HEK293 (cell line): ENCODE results near the gene HEPACAM2.

ENCODE experiments used
- CTCF ChIA-PET: fragments of 350-600 bp; formaldehyde crosslinking; extraction: SDS; loops from one replicate; lab custom pipeline; 2021; ENCODE audit warnings: antibody characterized with exemption; lab: Yijun Ruan, JAX
- POLR2A ChIA-PET: fragments of 300-600 bp; formaldehyde crosslinking; extraction: SDS; loops from one replicate; lab custom pipeline; 2020; ENCODE audit warnings: antibody characterized with exemption, inconsistent platforms; lab: Yijun Ruan, JAX
- H3K27ac ChIP-seq: fragments of 200-500 bp; sonication (Bioruptor generic); 2 replicates; pipeline ENCODE4 v1.5.1; 2014; ENCODE audit warnings: low read depth, low read length, control low read depth, inconsistent platforms; ENCODE audit errors: extremely low read depth
- H3K36me3 ChIP-seq, 2 experiments: fragments of 200-500 bp in 1 of 2; sonication (Bioruptor generic) in 1 of 2; 1 replicate in 1 of 2; 2 replicates in 1 of 2; pipeline ENCODE4 v1.5.1; 2014 to 2017; ENCODE audit warnings: inconsistent platforms in 2 of 2, low read length in 2 of 2; ENCODE audit not compliant: control insufficient read depth in 2 of 2, insufficient read depth in 1 of 2
- H3K4me1 ChIP-seq: fragments of 200-500 bp; sonication (Bioruptor generic); 2 replicates; pipeline ENCODE4 v1.5.1; 2014; ENCODE audit warnings: mild to moderate bottlenecking, low read length, inconsistent platforms; ENCODE audit not compliant: control insufficient read depth, insufficient read depth
- H3K4me3 ChIP-seq: 2 replicates; pipeline ENCODE4 v1.5.1; 2011; ENCODE audit warnings: low read depth, mild to moderate bottlenecking, control low read depth, low read length, moderate library complexity
- H3K9me3 ChIP-seq: fragments of 200-500 bp; sonication (Bioruptor generic); 2 replicates; pipeline ENCODE4 v1.5.1; 2014; ENCODE audit warnings: low read depth, low read length, inconsistent platforms; ENCODE audit not compliant: control insufficient read depth, insufficient read depth
- ATF2 ChIP-seq: fragments of 450-650 bp; formaldehyde crosslinking; IDR thresholded peaks from 2 replicates; pipeline ENCODE4 v1.5.1; 2016; ENCODE audit warnings: missing biosample characterization, missing genetic modification characterization, low read depth
- GLI2 ChIP-seq: fragments of 450-650 bp; formaldehyde crosslinking; IDR thresholded peaks from 2 replicates; pipeline ENCODE4; 2017; ENCODE audit warnings: missing biosample characterization, missing genetic modification characterization, low read depth, borderline replicate concordance
- GLI4 ChIP-seq: fragments of 450-650 bp; formaldehyde crosslinking; IDR thresholded peaks from 2 replicates; pipeline ENCODE4 v1.5.1; 2016; ENCODE audit warnings: missing biosample characterization, missing genetic modification characterization
- KLF9 ChIP-seq: fragments of 450-650 bp; formaldehyde crosslinking; IDR thresholded peaks from 2 replicates; pipeline ENCODE4 v1.5.1; 2016; ENCODE audit warnings: missing biosample characterization, missing genetic modification characterization, low read depth
- OVOL3 ChIP-seq: fragments of 450-650 bp; formaldehyde crosslinking; IDR thresholded peaks from 2 replicates; pipeline ENCODE4 v1.5.1; 2016; ENCODE audit warnings: missing biosample characterization, missing genetic modification characterization
- REST ChIP-seq: fragments of 450-650 bp; formaldehyde crosslinking; IDR thresholded peaks from 2 replicates; pipeline ENCODE4 v1.5.1; 2016; ENCODE audit warnings: missing biosample characterization, missing genetic modification characterization
- SCRT2 ChIP-seq: fragments of 450-650 bp; formaldehyde crosslinking; IDR thresholded peaks from 2 replicates; pipeline ENCODE4 v1.5.1; 2016; ENCODE audit warnings: missing biosample characterization, missing genetic modification characterization
- ZBTB7A ChIP-seq: fragments of 450-650 bp; formaldehyde crosslinking; IDR thresholded peaks from 2 replicates; pipeline ENCODE4 v1.5.1; 2016; ENCODE audit warnings: low read depth, missing biosample characterization, missing genetic modification characterization
- ZNF146 ChIP-seq: fragments of 450-650 bp; formaldehyde crosslinking; IDR thresholded peaks from 2 replicates; pipeline ENCODE4 v1.5.1; 2016; ENCODE audit warnings: missing biosample characterization, missing genetic modification characterization
- ZNF175 ChIP-seq: fragments of 450-650 bp; formaldehyde crosslinking; IDR thresholded peaks from 2 replicates; pipeline ENCODE4 v1.5.1; 2016; ENCODE audit warnings: missing biosample characterization, missing genetic modification characterization
- ZNF214 ChIP-seq: fragments of 450-650 bp; formaldehyde crosslinking; IDR thresholded peaks from 2 replicates; pipeline ENCODE4 v1.5.1; 2017; ENCODE audit warnings: missing biosample characterization, mild to moderate bottlenecking, missing genetic modification characterization, borderline replicate concordance
- ZNF26 ChIP-seq: fragments of 450-650 bp; formaldehyde crosslinking; IDR thresholded peaks from 2 replicates; pipeline ENCODE4 v1.5.1; 2016; ENCODE audit warnings: missing biosample characterization, missing genetic modification characterization
- ZNF280C ChIP-seq: fragments of 450-650 bp; formaldehyde crosslinking; IDR thresholded peaks from 2 replicates; pipeline ENCODE4 v1.5.1; 2016; ENCODE audit warnings: missing biosample characterization, missing genetic modification characterization
- ZNF324 ChIP-seq: fragments of 450-650 bp; formaldehyde crosslinking; IDR thresholded peaks from 2 replicates; pipeline ENCODE4 v1.5.1; 2016; ENCODE audit warnings: missing biosample characterization, missing genetic modification characterization
- ZNF416 ChIP-seq: fragments of 450-650 bp; formaldehyde crosslinking; IDR thresholded peaks from 2 replicates; pipeline ENCODE4 v1.5.1; 2016; ENCODE audit warnings: missing biosample characterization, missing genetic modification characterization
- ZNF423 ChIP-seq: fragments of 450-650 bp; formaldehyde crosslinking; IDR thresholded peaks from 2 replicates; pipeline ENCODE4 v1.5.1; 2016; ENCODE audit warnings: missing biosample characterization, missing genetic modification characterization
- ZNF433 ChIP-seq: fragments of 450-650 bp; formaldehyde crosslinking; IDR thresholded peaks from 2 replicates; pipeline ENCODE4 v1.5.1; 2016; ENCODE audit warnings: missing biosample characterization, missing genetic modification characterization, low read depth
- ZNF560 ChIP-seq: fragments of 450-650 bp; formaldehyde crosslinking; IDR thresholded peaks from 2 replicates; pipeline ENCODE4 v1.5.1; 2017; ENCODE audit warnings: missing biosample characterization, missing genetic modification characterization, borderline replicate concordance
- ZNF629 ChIP-seq: fragments of 450-650 bp; formaldehyde crosslinking; IDR thresholded peaks from 2 replicates; pipeline ENCODE4 v1.5.1; 2017; ENCODE audit warnings: missing biosample characterization, missing genetic modification characterization
- ZNF747 ChIP-seq: fragments of 450-650 bp; formaldehyde crosslinking; IDR thresholded peaks from 2 replicates; pipeline ENCODE4 v1.5.1; 2016; ENCODE audit warnings: missing biosample characterization, missing genetic modification characterization

HEPACAM2 gene

GRCh38 chr7:93219868-93220267 lies 6.4 kb downstream of the HEPACAM2 start (continued):
- TF ChIP-seq REST (no peak), ZNF560 (no peak), ZNF26 (tag by site-specific recombination) (no peak), GLI2 (tag by site-specific recombination) (no peak), ZNF416 (tag by site-specific recombination) (no peak), KLF9 (tag by site-specific recombination) (no peak), ZNF423 (tag by site-specific recombination) (no peak), OVOL3 (tag by site-specific recombination) (no peak), ZNF747 (tag by site-specific recombination) (no peak), ZBTB7A (tag by site-specific recombination) (no peak), ZNF175 (no peak)

GRCh38 chr7:93218997-93219827 lies 7.1 kb downstream of the HEPACAM2 start:
- no peak overlapping the region for H3K27ac ChIP-seq
- no peaks in the 10 kb centered on the region for H3K9me3 ChIP-seq
- TF ChIP-seq SCRT2 (tag by site-specific recombination) (peak; percentile 38; the same call in 1 of the 2 replicates), ZNF280C (no peak)
- H3K36me3 ChIP-seq = no peaks in the 10 kb centered on the region
- H3K4me1 ChIP-seq = no peaks in the 10 kb centered on the region
- no peak overlapping the region for H3K4me3 ChIP-seq
- POLR2A ChIA-PET = no interaction called here
- CTCF ChIA-PET = no interaction called here

- no peak for TF ChIP-seq ZNF629 (tag by site-specific recombination)
- TF ChIP-seq ATF2 (tag by site-specific recombination) = no peak
- no peak for TF ChIP-seq ZNF214 (tag by site-specific recombination)
- TF ChIP-seq ZNF324 (tag by site-specific recombination) = no peak
- TF ChIP-seq GLI4 = no peak
- TF ChIP-seq ZNF433 (tag by site-specific recombination) = no peak
- no peak for TF ChIP-seq ZNF146
- Histone ChIP-seq H3K4me1 (no peaks in the 10 kb centered on the region), H3K9me3 (no peaks in the 10 kb centered on the region), H3K27ac (no peak overlapping the region), H3K36me3 (no peaks in the 10 kb centered on the region), H3K4me3 (no peak overlapping the region)
- ChIA-PET POLR2A (no interaction called here), CTCF (interaction anchor here (1.5 kb wide), 1 partner anchor 17 kb away, joined by 4 read pairs; no protein-coding TSS in a partner anchor)
Measured at GRCh38 chr7:93212881-93213280, 13.4 kb downstream of the HEPACAM2 start.
